ENCODE data around the gene HOXA2.

Gene HOXA2

DNA sequence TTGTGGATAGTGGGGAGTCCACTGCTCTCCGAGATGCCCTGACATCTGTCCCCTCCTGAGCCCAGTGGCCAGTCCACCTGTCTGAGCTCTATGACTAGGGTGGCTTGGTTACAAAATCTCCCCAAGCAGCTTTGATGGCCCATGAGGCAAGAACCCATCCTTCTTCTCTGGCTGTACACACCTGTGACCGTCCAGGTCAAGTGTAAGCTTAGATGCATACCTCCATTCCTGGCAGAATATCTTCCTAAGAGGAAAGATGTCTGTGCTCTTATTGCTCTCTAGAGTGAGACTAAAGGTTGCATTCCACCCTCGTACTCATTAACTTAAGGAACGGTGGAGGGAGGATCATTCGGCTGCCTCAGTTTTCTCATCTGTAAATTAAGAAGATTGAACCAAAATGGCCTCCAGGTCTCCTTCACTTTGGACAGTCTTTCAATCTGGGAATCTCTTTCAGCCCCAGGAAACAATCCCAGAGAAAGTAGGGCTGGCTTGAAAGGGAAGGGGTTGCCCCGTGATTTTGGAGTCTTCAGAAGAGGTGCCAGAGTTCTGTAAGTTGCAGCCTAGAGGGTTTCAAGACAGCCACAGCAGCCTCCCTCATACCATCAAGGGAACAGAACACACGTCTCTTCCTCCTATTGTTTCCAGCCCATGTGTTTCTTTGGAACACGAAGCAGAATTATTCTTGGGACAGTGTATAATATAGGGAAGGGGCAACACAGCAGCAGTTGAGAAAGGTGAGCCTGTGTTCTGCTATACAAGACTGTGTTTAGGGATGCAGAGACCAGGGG lies 22.6 kb upstream of the HOXA2 start:
- DNase-seq: no peak

DNA sequence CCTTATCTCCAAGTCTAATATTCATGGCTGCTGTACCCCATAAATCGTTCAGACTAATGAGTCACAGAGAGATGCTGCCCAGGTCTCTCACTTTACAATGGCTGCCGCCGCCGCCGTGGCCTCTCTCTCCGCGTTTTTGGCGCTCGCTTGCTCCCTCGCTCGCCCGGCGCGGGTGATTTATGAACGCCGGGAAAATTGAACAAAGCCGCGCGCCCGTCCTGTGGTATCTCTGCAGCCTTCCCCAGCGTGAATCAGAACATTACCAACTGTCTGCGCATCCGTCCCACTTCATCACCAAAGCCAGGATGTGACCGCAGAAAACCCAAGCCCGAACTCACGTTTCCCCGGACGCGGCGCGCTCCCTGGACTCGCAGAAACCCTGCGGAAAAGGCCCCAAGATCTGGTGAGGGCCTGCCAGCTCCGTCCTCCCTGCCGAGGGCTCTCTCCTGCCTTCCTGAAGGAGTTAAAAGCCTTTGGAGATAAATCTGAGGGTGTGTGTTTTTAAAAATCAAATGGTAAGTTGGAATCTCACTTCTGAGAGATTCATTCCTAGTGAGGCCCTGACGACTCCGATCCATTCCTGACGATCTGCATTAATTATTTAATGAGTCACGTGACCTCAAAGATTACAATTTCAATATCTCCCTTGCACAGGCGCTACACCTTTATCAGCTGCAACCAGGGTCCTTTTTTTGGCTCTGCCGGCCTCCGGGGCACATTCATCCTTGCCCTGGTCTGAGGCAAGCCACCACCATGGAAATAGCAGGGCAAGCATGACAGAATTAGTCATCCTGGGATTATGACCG lies 21.8 kb upstream of the HOXA2 start:
- DNase-seq: no peak

DNA sequence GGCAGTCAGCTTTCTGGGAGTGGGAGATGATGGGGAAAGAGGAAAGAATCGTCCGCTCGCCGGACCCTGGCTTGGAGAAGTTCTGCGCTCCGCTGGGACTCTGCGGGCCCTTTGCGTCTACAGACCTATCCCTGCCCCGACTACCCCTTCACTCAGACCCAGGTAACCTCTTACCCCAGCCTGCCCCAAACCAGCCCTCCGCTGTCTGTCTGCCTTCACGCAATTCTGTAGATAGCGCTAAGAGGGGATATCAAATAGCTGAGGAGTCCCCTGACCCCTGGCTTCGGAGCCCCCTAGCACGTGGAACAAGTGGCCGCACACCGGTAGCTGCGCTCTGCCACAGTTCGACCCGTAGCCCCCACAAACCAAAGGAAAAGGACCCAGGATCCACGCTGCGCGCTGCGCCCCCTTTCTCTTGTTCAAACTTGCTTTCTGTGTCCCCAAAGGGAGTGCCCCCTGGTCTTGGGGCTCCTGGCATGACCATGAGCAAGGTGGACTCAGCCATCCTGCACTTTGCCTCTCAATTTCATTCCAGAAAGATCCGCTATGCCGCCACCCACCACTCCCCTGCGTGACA lies 21.1 kb upstream of the HOXA2 start:
- no peak for DNase-seq

DNA sequence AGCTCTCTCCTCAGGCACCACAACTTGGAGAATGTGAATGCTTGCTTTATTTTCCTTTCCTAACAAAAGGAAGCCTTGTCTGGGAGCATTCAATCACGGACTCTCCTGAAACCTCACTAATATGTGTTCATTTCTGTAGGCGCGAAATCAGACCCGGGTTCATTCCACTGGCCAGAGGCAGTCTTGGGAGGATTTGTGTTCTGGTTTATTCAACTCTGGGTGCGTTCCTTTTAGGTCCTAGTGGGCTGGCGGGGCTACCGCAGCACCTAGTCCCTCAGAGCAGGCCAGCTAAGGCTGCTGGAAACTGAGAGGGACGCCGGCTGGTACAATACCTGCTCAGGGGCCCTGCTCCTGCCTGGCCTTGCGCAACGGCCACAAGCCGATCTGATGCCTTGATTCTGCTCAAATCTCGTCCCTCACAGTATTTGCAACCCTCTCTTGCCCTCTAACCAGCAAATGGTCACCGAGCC lies 20.6 kb upstream of the HOXA2 start:
- no peak for DNase-seq

DNA sequence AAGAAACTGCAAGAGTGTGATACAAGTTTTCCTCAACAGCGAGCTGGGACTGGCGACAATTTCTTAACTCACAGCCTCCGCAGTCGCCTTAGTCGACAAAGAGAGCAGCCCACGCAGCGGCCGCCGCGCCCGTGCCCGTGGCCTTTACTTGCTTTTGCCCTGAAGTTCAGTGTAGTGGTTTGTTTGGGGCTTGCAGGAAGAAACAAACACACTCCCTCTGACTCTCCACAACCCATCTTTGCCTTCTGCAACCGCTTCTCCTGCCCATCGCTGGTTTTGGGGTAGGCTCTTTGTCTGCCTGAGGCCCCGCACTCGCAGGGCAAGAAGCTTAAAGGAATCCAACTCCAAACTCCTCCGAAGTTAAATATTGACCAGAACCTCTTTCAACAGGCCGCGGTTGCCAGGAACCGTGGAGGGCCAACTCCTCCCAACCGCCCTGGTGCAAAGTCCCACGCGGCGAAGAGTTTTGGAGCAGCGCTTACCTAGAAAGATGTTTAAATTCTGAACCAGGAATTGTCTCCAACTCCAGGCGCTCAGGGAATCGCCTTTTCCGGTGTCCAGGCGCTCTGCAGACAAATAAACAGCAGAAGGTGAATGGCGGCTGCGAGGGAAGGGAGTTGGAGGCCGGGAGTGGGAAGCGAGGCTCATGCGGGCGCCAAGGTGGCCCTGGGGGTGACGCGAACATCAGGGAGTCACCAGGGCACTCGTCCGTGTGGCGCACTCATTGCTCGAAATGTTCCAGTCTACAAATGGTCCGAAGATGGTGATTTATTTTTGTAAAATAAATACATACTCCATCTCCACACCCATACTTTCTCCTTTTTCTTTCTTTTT lies 19.8 kb upstream of the HOXA2 start:
- DNase-seq: no peak

- no peak for DNase-seq
Measured at GRCh38 chr7:27121684-27122076, 19.2 kb upstream of the HOXA2 start.

DNA sequence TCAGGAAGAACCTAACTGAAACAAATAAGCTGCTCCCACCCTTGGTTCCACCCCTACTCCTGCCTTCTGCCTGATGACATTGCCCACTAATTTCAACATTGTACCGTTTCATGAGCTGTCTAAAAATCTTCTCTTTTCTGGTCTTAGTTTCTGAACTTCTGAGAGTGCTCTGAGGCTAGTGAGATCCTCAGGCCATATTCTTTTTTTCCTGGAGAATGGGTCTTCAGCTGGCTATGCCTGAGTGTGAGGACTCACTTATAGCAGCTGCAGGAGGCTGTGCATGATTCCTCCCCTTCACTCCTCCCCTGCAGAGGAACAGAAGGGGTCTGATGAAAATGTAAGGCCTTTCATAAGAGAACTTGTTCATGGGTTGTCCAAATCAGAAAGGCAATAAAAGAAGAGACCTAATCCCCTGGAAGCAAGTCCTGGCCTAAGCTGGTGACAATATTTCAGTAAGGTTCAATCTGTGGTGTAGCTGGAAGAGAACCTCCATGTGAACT lies 17.0 kb upstream of the HOXA2 start:
- DNase-seq: no peak

DNA sequence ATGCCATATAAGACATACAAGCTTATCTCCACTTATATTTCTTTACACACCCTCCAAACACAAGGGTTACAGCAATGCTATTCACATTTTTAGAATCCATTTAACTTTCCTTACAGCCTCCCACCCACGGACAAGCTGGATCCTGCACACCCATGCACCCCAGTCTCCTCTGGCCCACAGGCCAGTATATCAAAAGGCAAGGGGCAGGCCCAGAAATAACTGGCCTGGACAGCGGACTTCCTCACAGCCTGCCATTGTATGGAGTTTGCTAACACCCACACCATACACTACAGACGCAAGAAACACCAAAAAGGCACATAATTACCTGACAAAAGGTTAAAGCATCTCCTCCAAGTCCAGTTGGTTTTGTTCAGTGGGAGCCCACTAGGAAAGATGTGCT lies 16.1 kb upstream of the HOXA2 start:
- no peak for DNase-seq

GRCh38 chr7:27117887-27118491 lies 15.5 kb upstream of the HOXA2 start:
- DNase-seq: no peak

GRCh38 chr7:27116962-27117886 lies 14.7 kb upstream of the HOXA2 start:
- DNase-seq: no peak

DNA sequence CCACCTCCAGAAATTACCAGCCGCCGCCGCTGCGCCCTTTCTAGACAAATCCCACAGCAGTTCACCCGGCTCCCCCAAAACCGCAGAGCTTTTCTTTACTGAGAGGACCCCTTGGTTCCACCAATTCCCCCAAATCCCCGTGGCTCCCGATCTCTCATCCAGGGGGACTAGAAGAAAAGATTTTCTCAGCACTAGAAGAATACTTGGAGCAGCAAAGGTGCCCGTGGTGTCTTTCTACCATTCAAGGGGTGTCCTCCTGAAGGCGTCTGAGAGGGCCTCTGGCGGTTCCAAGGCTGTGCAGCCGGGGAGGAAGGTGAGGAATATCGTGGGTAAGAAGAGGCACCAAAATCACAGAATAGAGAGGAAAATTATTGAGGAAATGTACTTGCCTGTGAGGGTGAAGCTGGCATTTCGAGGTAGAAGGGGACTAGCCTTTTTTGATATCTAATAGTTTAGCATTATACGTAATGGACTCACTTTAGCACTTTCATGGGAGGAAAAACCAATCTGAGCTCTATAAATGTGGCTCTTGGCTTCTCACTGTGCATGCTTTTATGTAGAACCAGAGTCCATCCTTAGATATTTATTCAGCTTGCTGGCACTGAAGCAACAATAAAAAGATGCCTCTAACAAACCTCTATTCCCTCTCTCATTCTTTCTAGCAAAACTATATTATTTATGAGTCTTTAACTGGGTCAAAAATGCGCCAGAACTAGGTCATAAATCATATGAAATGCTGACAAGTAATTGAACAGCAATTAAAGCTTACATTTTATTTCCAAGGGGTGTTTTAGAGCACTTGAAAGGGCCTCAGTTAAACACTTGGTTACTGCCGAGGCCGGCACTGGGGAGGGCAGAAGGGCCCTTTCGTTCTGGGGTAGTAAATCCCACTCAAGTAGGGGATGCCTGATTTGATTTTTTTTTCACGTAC lies 13.8 kb upstream of the HOXA2 start:
- no peak for DNase-seq

- DNase-seq: no peak
Measured at GRCh38 chr7:27115221-27116026, 12.9 kb upstream of the HOXA2 start.

DNA sequence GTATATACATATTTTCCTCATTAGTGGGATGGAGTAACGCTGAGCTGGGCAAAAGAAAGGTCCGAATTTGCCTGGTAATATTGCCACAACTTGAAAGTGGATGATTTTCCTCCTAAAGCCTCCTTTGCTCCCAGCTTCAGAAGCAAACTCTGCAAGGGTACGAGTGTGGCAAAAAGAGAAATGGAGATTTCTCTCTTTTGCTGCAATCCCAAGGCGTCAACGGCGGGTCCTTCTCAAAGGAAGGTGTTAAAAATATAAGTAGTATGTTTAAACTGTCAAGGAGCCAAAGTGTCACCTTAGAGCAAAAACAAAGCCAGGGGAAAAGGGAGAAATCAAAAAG lies 12.4 kb upstream of the HOXA2 start:
- no peak for DNase-seq

DNA sequence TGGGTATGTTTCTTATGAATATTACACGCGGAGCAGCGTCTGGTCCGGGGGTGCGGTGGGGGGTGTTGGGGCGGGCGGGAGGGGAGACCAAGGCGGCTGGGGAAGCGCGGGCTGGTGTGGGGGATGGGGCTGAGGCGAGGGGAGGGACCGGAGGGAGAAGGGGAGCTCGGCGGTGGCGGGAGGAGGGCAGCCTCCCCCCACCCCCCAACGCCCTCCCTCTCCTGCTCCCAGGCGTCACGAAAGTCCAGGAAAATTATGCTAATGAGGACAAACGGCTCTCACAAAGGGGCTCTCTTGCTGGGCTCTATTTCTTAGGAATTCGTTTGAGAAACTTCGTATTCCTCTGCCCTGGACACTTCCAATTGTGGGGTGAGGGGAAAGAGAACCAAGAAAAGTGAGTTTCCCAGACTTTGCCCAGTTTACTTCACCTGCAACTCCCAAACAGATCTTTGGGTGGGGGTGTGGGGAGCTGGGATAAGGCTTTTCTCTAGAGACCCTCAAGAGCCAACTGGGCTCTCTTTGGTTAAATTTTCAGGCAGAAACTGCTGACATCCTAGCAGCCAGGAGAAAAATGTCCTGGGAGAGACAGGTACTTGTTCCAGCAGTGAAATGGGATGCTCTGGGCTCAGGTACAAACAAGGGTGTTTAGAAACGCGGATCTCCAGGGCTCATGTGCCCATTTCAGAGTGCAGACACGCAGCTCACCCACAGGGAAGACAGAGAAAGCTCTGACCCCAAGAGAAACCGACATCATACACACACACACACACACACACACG lies 11.7 kb upstream of the HOXA2 start:
- no peak for DNase-seq

GRCh38 chr7:27112955-27113949 lies 10.8 kb upstream of the HOXA2 start:
- DNase-seq: no peak

- DNase-seq: no peak
Measured at GRCh38 chr7:27112361-27112760, 9.9 kb upstream of the HOXA2 start.

- DNase-seq: no peak
Measured at GRCh38 chr7:27111751-27112277, 9.3 kb upstream of the HOXA2 start.
